Activated naive CD4-positive, alpha-beta T cell treated with anti-CD3 and anti-CD28 coated beads, Interleukin-2, amount 50 U/mL, for 16 hours (primary cell): Measurements from ENCODE around the gene FAM216A.
"Not testable (repeated sequence)": the region's sequence is repeated elsewhere in the genome, so short reads cannot be mapped to it uniquely, and the experiment has no call there.

Source experiments
- DNase-seq: peaks from one replicate; pipeline ENCODE4 v3.0.0-alpha.2; 2020

FAM216A gene

GRCh38 chr12:110501752-110502738 is 33.4 kb downstream of the FAM216A start, which contains the start of the genes RAD9B and VPS29:
Gene RAD9B, plus strand, starts transcription at chr12:110502331. Its CDS starts 7 bp downstream, at chr12:110502338.
Gene VPS29, minus strand, starts transcription at chr12:110502111. Its CDS starts 60 bp downstream, at chr12:110502051.
- DNase-seq: peak; percentile 99

DNA sequence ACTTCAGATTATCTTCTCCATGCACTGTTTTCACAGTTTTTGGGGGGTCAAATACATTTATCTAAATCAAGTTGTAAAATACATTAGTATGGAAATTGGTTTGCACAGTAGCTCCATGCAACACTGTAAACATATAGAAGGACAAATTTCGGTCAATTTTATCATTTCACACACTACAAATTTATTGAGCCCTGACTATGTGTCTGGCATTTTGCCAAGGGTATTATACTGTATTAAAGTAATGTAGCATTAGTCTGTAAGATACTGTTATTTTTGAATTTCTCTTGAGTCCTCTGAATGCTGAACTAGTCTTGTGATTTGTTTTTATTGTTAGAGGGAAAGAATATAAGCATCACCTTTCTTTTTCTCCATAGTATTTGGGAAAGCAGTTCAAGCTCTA is 34.8 kb downstream of the FAM216A start:
- DNase-seq: no peak

DNA sequence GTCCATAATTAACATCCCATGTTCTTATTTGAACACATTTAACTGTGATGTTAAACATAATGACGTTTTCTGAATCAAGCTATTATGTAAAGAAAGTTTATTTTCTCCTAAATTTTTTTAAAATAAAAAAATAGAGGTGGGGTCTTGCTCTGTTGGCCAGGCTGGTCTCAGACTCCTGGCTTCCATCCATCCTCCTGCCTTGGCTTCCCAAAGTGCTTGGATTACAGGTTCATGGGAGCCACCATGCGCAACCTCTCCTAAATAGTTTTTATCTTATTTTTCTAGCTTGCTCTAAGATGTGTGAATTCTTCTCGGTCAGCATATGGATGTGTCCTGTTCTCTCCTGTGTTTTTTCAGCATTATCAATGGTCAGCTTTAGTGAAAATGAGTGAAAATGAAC is 36.7 kb downstream of the FAM216A start:
- no peak for DNase-seq

DNA sequence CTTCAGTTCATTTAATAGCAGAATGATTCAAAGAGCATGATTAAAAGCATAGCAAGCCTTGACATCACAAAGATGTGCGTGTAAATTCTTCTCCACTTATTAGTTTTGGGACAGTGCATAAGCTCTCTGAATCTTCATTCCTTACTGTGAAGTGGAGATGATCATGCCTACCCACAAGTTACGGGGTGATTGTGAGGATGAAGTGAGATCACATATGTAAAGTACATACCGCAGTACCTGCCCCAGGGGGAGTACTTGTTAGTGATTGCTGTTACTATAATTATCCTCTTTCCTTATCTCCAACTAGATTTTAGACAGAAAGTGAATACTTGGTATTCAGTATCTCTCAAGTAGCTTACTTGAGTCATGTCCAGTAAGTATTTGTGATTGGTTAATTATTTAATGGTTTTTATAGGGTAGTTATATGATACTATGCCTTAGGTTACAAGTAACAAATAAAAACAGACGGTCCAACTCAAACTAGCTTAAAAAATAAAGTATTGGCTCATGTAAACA is 39.5 kb downstream of the FAM216A start:
- no peak for DNase-seq

DNA sequence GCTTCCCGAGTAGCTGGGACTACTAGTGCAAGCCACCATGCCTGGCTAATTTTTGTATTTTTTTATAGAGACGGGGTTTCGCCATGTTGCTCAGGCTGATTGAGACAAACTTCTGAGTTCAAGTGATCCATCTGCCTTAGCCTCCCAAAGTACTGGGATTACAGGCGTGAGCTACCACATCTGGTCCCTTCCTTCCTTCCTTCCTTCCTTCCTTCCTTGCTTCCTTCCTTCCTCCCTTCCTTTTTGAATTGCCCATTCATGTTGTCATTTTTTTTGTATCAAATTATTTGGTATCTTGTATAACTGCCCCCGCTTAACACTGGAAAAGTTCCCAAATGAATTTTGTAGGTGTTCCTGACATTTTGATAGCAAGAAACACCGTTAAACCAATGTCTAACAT is 45.2 kb downstream of the FAM216A start:
- DNase-seq: no peak

DNA sequence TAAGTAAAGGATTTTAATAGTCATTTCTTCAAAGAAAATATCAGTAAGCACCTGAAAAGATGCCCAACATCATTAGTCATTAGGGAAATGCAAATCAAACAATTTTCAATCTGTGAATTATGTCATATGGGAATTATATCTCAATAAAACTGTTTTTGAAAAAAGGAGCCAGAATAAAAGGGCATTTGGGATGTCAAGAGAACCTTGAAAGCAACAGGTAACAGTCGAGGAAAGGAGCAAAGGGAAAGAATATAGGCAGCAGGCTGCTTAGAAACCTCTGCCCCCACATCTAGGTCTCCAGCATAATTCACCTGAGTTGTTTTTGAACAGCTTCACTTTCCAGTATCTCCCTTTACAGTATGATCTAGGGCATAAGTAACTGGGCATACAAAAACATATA is 45.7 kb downstream of the FAM216A start:
- DNase-seq: no peak

DNA sequence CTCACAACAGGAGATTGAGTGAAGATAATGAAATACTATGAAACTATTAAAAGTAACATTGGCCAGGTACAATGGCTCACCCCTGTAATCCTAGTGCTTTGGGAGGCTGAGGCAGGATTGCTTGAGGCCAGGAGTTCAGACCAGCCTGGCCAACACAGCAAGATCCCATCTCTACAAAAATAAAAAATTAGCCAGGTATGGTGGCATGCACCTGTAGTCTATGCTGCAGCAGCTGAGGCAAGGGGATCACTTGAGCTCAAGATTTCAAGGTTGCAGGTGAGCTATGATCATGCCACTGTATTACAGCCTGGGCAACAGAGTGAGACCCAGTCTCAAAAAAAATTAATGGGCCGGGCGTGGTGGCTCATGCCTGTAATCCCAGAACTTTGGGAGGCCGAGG is 48.4 kb downstream of the FAM216A start:
- DNase-seq: no peak

DNA sequence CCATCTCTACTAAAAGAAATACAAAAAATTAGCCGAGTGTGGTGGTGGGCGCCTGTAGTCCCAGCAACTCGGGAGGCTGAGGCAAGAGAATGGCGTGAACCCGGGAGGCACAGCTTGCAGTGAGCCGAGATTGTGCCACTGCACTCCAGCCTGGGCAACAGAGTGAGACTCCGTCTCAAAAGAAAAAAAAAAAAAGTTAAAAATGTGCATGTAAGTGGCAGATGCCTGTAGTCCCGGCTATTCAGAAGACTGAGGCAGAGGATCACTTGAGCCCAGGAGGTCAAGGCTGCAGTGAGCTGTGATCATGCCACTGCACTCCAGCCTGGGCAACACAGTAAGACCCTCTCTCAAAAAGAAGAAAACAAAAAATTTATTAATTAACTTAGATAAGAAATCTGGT is 49.4 kb downstream of the FAM216A start:
- not testable (repeated sequence) for DNase-seq

DNA sequence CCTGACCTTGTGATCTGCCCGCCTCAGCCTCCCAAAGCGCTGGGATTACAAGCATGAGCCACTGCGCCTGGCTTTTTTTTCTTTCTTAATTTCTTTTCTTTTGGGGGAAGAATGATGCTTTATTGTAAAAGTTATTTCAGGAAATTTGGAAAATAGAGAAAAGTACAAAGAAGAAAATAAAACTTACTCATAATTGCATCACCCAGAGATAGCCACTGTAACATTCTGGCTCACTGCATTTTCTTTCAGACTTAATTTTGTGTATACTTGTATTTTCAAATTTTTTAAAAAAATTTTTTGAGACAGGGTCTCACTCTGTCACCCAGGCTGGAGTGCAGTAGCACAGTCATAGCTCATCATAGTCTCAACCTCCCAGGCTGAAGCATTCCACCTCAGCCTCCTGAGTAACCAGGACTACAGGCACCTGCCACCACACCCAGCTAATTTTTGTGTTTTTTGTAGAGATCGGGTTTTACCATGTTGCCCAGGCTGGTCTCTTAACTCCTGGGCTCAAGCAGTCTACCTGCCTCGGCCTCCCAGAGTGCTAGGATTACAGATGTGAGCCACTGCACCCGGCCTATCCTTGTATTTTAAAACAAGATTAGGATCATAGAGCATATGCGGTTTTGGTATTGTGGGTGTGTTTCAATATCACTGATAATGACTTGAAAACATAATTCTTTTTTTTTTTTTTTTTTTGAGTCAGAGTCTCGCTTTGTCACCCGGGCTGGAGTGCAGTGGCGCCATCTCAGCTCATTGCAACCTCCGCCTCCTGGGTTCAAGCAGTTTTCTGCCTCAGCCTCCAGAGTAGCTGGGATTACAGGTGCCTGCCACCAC is 52.4 kb downstream of the FAM216A start:
- DNase-seq: not testable (repeated sequence)

DNA sequence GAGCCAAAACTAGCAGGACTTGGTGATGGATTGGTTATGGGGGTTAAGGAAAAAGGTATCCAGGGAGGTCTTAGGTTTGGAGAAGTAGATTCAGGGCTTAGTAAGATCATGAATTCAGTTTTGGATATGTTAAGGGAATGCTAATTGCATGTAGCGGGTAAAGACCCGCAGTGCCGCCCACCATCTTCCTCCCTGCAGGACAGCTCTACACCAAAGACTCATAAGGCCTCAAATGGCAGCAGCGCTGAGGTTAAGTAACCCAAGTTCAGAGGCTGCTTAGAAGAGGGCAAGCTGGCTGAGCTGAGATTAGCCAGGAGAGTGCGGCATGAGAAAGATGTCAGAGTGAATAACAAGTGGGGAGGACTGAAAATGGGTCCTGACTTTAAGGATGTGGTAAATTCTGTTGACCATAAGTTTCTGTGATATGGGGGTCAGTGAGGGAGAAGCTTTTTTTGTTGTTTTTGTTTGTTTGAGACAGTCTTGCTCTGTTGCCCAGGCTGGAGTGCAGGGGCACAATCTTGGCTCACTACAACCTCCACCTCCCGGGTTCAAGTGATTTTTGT is 59.7 kb downstream of the FAM216A start:
- no peak for DNase-seq

- DNase-seq: no peak
These were observed 61.9 kb downstream of the FAM216A start for GRCh38 chr12:110530511-110530910.

GRCh38 chr12:110531741-110532333 is 63.2 kb downstream of the FAM216A start:
- DNase-seq: no peak

- DNase-seq: no peak
These were observed 64.0 kb downstream of the FAM216A start for GRCh38 chr12:110532644-110533043.

DNA sequence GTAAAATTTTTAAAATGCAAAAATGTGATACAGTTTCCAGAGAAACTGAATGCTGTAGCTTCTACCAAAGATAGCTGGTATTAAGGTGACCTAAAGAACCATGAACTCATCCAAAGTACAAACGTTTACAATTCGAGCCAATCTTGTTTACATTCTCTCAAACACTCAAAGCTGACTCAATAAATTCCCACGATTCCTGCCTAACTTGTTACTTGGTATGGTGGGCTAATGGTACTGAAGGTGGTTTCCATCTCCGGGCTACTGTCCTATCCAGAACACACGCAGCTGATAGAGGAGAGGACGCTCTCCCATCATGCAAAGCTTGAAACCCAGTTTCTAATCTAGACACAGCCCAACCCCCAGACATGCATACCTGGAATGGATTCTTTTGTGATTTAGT is 65.0 kb downstream of the FAM216A start:
- no peak for DNase-seq

- DNase-seq: no peak
These were observed 66.2 kb downstream of the FAM216A start for GRCh38 chr12:110534811-110535210.

DNA sequence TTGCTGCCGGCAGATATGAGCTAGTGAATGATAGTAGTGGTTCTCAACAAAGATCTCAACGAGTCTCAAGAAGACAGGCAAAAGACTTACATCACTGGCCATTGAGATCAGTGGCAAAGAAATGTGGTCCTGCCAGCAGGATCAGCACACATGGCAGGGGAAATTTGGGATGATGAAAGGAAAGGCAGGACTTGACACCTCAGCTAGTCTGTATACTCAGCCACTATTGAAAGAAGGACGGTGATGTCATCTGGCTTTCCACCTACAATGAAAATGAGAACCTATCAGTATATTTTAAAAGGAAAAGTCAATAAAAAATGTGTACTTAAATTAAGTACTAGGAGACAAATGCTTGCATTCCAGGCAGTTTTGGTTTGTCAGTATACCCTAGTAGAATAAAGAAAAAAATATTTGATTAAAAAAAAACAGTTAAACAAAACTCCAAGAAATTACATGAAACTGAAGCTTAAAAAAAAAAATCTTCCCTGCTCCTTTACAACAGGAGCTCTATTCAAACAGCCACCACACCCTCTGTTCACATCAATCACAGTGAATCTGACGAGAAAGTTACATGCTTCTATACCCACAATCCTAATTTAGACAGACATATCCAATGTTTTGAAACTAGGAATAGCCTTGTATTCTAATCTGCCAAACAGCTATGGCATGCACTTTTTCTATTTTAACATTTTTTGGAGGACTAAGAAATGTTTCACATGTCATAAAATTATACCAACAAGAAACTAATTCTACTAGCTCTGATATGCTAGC is 68.4 kb downstream of the FAM216A start:
- no peak for DNase-seq

- no peak for DNase-seq
These were observed 69.2 kb downstream of the FAM216A start for GRCh38 chr12:110537605-110538409.

GRCh38 chr12:110538869-110539622 is 70.4 kb downstream of the FAM216A start:
- DNase-seq: no peak
